ENCODE measurements around the gene TRIM24.
A peak's percentile ranks its signal among the peaks of the same experiment; 100 is the strongest.
"Not testable (repeated sequence)": the region's sequence is repeated elsewhere in the genome, so short reads cannot be mapped to it uniquely, and the experiment has no call there.

TRIM24 gene

GRCh38 chr7:138460176-138460648, at the start of gene TRIM24:
Gene TRIM24 (plus strand): TSS chr7:138460259. CDS start chr7:138460549, 290 bp downstream.
- peak in 1 of 2 experiments; percentile 94 for DNase-seq

GRCh38 chr7:138412077-138412476, 48.0 kb upstream of the TRIM24 start:
- not testable (repeated sequence) for DNase-seq

- not testable (repeated sequence) for DNase-seq
Measured at GRCh38 chr7:138412921-138413320, 47.1 kb upstream of the TRIM24 start.

- no peak for DNase-seq
Measured at GRCh38 chr7:138417078-138417700, 42.9 kb upstream of the TRIM24 start.

- DNase-seq = no peak
Measured at GRCh38 chr7:138417764-138418163, 42.3 kb upstream of the TRIM24 start.

GRCh38 chr7:138418403-138418802, 41.7 kb upstream of the TRIM24 start:
- not testable (repeated sequence) for DNase-seq

- no peak for DNase-seq
Measured at GRCh38 chr7:138425026-138425425, 35.0 kb upstream of the TRIM24 start.

GRCh38 chr7:138429577-138430250, 30.3 kb upstream of the TRIM24 start:
- DNase-seq = no peak

GRCh38 chr7:138431517-138431916, 28.5 kb upstream of the TRIM24 start:
- no peak for DNase-seq

GRCh38 chr7:138433583-138434443, 26.2 kb upstream of the TRIM24 start:
- DNase-seq = no peak

GRCh38 chr7:138434597-138435019, 25.5 kb upstream of the TRIM24 start:
- no peak for DNase-seq

GRCh38 chr7:138435231-138435919, 24.7 kb upstream of the TRIM24 start:
- DNase-seq = no peak

- DNase-seq = no peak
Measured at GRCh38 chr7:138436388-138436787, 23.7 kb upstream of the TRIM24 start.

- no peak for DNase-seq
Measured at GRCh38 chr7:138440460-138440859, 19.6 kb upstream of the TRIM24 start.

GRCh38 chr7:138442822-138443221, 17.2 kb upstream of the TRIM24 start:
- no peak for DNase-seq

GRCh38 chr7:138449580-138449979, 10.5 kb upstream of the TRIM24 start:
- peak; percentile 46 to 49 for DNase-seq

GRCh38 chr7:138455609-138456008, 4.5 kb upstream of the TRIM24 start:
- no peak for DNase-seq

- no peak for DNase-seq
Measured at GRCh38 chr7:138456220-138456619, 3.8 kb upstream of the TRIM24 start.

- no peak for DNase-seq
Measured at GRCh38 chr7:138458576-138459412, 1.3 kb upstream of the TRIM24 start.

GRCh38 chr7:138459413-138460175, 465 bp upstream of the TRIM24 start:
- peak; percentile 96 to 97 for DNase-seq

All from activated CD4-positive, alpha-beta T cell treated with anti-CD3 and anti-CD28 coated beads, Interleukin-2, amount 50 U/mL, for 48 hours (primary cell).